ENCODE measurements around the gene APBB2.
A peak's percentile ranks its signal among the peaks of the same experiment; 100 is the strongest.

The APBB2 gene

GRCh38 chr4:41215969-41216293, 1.6 kb upstream of the APBB2 start:
- DNase-seq (ENCODE audit: low spot score), result no peak

- DNase-seq (ENCODE audit: low spot score), result no peak
Measured at GRCh38 chr4:41215155-41215554, 813 bp upstream of the APBB2 start.

GRCh38 chr4:41214825-41215146, 444 bp upstream of the APBB2 start:
- DNase-seq (ENCODE audit: low spot score), result no peak

GRCh38 chr4:41213625-41214135, 662 bp downstream of the APBB2 start:
- DNase-seq (ENCODE audit: low spot score), result no peak

- DNase-seq (ENCODE audit: low spot score), result peak; percentile 64
Measured at GRCh38 chr4:41212616-41213203, 1.6 kb downstream of the APBB2 start.

- no peak for DNase-seq (ENCODE audit: low spot score)
Measured at GRCh38 chr4:41211951-41212615, 2.3 kb downstream of the APBB2 start.

DNA sequence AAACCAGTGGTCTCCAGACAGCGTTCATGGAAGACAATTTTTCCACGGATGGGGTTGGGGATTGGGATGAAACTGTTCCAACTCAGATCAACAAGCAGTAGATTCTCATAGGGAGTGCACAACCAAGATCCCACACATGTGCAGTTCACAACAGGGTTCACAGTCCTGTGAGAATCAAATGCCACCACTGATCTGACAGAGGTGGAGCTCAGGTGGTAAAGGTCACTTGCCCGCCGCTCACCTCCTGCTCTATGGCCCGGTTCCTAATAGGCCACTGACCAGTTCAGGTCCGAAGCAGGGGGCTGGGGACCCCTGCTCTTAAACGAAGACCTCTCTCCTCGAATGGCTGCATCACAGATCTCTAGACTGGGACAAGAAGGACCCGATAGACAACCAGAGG, 4.4 kb downstream of the APBB2 start:
- no peak for DNase-seq (ENCODE audit: low spot score)

GRCh38 chr4:41209187-41209586, 5.2 kb downstream of the APBB2 start:
- DNase-seq (ENCODE audit: low spot score), result no peak

DNA sequence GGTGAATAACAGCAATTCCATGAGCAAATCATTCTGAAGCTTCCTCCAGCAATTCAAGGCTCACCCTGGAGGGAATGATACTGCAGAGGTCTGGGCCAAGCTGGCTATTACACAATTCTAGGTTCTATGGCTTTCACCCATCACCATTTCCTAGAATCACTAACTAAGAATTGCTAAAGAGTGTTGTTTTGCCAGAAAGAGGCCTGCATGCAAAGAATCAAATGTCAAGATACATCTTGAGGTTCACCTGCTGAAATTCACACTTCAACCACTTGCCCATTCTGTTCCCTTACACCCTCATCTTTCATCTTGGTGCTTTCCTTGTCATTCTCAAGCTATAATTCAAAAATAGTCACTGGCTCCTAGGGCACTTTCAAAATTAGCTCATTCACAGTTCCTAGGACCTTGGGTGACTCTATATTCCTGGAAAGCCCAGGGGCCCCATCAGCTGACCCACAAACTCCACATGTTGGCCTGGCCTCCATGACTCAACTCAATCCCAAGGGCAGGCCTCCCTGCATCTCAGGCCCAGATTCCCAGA, 7.0 kb downstream of the APBB2 start:
- DNase-seq (ENCODE audit: low spot score), result no peak

DNA sequence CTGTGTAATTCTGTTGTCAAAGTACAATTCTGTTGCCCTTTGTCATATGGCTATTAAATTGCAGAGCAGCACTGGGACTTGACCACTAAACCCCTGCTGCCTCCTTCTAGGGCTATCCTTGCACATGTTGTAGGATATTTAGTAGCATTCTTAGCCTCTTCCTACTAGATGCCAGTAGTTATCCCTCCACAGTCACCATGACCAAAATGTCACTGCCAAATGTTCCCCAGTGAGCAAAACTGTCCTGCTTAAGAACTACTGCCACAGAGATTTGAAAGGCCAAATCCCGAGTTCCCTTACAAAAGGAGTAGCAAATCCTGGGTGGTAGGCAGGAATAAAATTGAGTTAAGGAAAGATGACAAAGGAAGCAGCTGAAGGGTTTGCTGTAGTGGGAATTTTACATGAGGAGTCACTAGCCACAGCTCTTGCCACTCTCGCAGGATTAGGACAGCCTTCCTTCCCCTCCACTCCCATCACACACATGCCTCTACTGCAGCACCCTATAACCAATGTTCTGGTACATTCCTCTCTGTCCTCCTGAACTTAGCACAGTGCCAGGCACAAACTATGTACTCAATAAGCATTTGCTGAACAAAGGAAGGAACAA, 8.4 kb downstream of the APBB2 start:
- DNase-seq (ENCODE audit: low spot score), result no peak

GRCh38 chr4:41205130-41205529, 9.2 kb downstream of the APBB2 start:
- no peak for DNase-seq (ENCODE audit: low spot score)

- DNase-seq (ENCODE audit: low spot score), result no peak
Measured at GRCh38 chr4:41204400-41204978, 9.9 kb downstream of the APBB2 start.

- no peak for DNase-seq (ENCODE audit: low spot score)
Measured at GRCh38 chr4:41203841-41204240, 10.5 kb downstream of the APBB2 start.

- no peak for DNase-seq (ENCODE audit: low spot score)
Measured at GRCh38 chr4:41202820-41203568, 11.3 kb downstream of the APBB2 start.

- DNase-seq (ENCODE audit: low spot score), result no peak
Measured at GRCh38 chr4:41202356-41202755, 12.0 kb downstream of the APBB2 start.

GRCh38 chr4:41200486-41201017, 13.8 kb downstream of the APBB2 start:
- no peak for DNase-seq (ENCODE audit: low spot score)

- no peak for DNase-seq (ENCODE audit: low spot score)
Measured at GRCh38 chr4:41199788-41200187, 14.6 kb downstream of the APBB2 start.

- DNase-seq (ENCODE audit: low spot score), result no peak
Measured at GRCh38 chr4:41197996-41198395, 16.3 kb downstream of the APBB2 start.

DNA sequence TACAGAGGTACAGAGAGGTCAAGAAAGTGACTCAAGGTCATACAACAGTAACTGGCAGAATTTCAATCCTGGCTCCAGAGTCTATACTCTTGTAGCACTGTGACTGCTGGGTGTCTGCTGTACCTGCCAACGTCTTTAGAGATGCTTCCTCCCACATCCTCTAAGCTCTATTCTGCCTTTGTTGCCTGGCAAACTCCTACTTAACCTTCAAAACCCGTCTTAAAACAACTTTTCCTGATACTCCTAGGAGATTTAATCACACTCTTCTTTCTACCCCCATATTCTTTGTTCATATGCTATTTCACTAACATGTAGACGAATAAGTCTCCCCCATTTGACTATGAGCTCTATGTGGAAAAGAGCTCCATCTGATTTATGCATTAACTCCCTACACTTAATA, 16.8 kb downstream of the APBB2 start:
- DNase-seq (ENCODE audit: low spot score), result no peak

DNA sequence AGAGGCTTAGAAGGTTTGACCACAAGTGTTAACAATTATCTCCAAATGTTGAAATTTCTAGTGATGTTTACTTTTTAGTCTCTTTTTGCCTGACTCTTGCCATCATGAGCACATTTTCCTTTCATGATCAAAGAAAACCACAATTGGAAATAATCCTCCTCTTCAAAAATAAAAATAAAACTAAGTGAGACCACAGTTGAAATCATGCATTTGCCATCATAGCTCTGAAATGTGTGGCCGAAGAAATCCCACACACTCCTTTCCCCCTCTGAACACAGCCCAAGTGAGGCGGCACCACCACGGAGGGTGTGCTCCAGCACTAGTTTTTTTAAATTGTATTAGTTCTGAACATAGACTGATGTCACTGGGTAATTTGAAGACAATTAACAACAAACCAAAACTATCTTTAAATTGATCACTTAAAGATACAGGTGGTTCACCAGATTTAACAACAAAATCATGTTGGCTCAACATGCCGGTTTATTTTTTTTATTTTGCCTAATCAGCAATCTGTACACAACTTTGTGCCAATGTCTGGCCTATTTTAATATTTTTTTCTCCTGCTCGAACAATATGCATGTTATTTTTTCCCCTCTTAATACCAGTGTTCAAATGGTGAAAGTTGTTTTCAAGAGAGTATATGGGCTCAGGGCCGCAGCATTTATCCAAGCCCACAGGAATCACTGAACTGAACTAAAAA, 17.6 kb downstream of the APBB2 start:
- DNase-seq (ENCODE audit: low spot score), result no peak

GRCh38 chr4:41192136-41192535, 22.2 kb downstream of the APBB2 start:
- DNase-seq (ENCODE audit: low spot score), result no peak

GRCh38 chr4:41189666-41190065, 24.7 kb downstream of the APBB2 start:
- no peak for DNase-seq (ENCODE audit: low spot score)

All from HuH-7.5 (cell line).